HG02642 (cell line): ENCODE measurements around the gene DNM1.

ENCODE experiments used
- ATAC-seq: cut with Tn5 transposase; IDR thresholded peaks from one replicate; pipeline ENCODE4 v1.9.1; 2021; ENCODE audit warnings: mild to moderate bottlenecking; ENCODE audit not compliant: unreplicated experiment, poor library complexity

Gene DNM1

DNA sequence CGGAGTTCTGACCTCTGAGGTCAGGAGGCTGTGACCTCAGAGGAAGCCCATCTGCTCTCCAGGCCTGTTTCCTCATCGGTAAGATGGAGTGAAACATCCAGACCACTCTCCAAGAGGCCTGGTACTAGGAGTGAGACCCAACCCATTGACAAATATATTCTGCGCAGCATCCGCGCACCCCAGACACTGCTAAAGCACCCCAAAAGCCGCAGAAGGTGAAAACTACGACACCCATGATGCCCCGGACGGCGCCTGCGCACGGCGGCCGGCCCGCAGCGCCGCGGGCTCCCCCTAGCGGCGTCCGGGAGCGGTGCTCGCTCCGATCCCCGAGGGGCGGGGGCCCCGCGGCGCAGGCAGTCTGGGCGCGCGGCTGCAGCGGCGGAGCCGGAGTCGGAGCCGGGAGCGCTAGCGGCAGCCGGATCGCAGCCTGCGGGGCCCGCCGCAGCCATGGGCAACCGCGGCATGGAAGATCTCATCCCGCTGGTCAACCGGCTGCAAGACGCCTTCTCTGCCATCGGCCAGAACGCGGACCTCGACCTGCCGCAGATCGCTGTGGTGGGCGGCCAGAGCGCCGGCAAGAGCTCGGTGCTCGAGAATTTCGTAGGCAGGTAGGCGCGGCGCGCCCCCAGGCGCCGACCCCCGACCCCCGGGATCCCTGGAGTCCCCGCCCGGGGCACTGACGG lies at the start of gene DNM1:
Gene DNM1 (plus strand): TSS at position 356 of the 683 bp plus-strand sequence. CDS start 92 bp downstream, at position 448.
- ATAC-seq: peak; percentile 79

- no peak for ATAC-seq
Measured at GRCh38 chr9:128153947-128154695, 49.1 kb upstream of the DNM1 start.

DNA sequence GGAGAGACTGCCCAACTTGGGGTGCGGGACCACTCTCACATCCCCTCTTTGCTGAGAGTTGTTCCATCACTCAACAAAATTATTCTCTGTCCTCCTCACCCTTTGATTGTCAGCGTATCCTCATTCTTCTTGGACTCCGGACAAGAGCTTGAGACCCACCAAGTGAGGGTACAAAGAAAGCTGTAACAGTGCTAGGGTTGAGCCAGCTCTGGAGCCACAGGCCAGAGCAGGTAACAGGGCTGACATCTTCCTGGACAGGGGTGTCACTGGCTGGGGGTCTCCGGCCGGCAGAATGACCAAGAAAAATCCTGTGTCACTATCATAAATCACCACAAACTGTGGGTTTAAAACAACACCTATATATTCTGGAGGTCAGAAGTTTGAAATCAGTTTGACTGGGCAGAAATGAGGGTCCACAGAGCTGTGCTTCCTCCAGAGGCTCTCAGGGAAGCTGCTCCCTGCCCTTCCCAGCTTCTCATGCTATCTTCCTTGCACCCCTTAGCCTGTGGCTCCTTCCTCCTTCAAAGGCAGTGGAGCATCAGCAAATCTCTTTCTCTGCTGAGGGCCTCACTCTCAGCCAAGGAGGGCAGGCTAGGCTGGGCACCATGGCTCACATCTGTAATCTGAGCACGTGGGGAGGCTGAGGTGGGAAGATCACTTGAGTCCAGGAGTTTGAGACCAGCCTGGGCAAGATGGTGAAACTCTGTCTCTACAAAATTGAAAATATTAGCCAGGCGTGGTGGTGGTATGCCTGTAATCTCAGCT lies 47.3 kb upstream of the DNM1 start:
- no peak for ATAC-seq

DNA sequence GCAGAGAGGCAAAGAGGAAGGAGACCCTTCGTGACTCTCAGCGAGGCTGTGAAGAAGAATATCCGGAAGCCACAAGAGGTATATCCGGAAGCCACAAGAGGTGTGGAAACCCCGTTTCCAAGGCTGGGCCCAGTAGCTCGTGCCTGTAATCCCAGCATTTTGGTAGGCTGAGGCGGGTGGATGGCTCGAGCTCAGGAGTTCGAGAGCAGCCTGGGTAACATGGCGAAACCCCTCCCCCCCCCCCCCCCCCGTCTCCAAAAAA lies 43.7 kb upstream of the DNM1 start:
- ATAC-seq: peak; percentile 8

GRCh38 chr9:128159784-128160602 lies 43.2 kb upstream of the DNM1 start, which contains the start of gene BBLN:
Gene BBLN (plus strand): TSS chr9:128160265. CDS start chr9:128160408, 143 bp downstream.
- ATAC-seq: peak; percentile 80

- ATAC-seq: peak; percentile 5
Measured at GRCh38 chr9:128160603-128160987, 42.6 kb upstream of the DNM1 start.

GRCh38 chr9:128161215-128161902 lies 41.8 kb upstream of the DNM1 start:
- ATAC-seq: no peak

DNA sequence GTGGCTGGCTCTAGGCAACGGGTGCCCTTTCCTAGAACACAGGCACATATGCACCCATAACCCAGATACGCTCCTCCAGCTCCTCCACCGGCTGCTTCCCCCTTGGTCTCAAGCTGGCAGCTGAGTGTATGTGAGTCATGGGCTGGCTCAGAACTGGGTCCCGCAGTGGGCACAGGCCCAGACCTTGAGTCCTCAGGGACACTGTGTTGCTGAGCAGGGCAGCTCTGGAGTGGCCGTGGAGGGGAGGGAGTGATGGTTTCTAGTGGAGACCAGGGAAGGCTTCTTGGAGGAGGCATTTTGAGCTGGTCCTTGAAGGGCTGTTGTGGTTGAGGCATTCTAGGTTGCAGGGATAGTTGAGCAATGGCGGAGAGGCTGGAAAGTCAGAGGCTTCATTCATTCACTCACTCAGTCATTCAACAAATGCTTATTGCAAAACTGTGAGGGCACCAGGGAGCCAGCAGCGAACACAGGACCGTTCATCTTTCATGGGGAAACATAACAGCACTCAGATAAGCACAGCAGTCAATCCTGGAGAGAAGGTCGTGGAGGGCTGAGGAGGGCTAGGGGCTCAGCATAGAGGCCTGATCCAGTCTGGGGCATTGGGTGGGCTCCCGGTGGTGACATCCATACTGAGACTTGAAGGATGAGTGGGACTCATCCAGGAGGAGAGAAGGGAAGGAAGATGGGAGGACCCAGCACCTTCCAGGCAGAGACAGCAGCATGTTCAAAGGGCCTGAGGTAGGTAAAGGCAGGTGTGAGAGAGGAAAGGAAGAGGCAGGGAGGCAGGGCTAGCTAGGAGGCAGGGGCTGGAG lies 40.8 kb upstream of the DNM1 start:
- ATAC-seq: no peak

GRCh38 chr9:128163027-128163515 lies 40.1 kb upstream of the DNM1 start:
- no peak for ATAC-seq

GRCh38 chr9:128163523-128164306 lies 39.5 kb upstream of the DNM1 start:
- no peak for ATAC-seq

GRCh38 chr9:128164307-128164885 lies 38.8 kb upstream of the DNM1 start:
- ATAC-seq: no peak

- no peak for ATAC-seq
Measured at GRCh38 chr9:128166169-128166568, 37.0 kb upstream of the DNM1 start.

GRCh38 chr9:128167209-128167608 lies 36.0 kb upstream of the DNM1 start:
- no peak for ATAC-seq

DNA sequence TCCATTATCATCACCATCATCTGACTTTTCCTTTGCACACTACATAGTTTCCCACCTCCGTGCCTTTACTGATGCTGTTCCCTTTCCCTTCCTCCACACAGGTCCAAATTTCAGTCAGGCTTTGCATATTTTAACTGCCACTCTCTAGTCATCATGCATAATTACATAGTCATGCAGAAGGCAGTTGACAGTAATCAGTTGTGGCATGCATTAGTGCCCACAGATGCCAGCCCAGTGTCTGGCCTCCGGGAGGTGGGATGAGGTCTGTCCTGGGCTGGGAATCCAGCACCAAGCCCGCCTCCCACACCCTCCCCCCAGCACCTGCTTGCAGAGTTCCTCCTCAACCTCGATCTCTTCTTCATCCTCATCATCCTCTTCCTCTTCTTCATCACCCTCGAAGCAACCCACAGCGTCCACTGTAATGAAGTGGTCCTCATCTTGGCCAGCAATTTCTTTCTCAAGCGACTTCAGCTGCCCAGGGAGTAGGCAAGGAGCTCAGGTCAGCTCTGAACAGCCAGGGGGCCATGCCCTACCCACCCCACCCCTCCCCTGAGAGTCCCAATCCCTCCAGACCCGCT lies 34.4 kb upstream of the DNM1 start:
- ATAC-seq: no peak

DNA sequence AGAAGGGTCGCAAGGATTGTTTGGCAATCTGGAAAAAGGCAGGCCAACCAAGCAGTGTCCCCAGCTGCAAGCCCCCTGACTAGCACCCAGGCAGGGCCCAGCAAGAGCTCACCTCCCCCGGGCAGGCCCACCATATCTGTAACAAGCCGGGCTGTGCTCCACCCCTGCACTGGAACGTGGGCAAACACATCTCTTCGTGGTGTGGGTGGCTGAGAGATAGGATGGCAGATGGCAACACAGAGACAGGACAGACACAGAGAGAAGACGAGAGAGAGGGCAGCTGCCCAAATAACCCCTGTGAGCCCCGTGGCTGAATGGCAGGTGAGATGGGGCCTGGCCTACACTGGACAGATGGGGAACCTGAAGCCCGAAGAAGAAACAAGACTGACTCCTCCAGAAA lies 33.7 kb upstream of the DNM1 start:
- ATAC-seq: no peak

GRCh38 chr9:128169925-128170324 lies 33.3 kb upstream of the DNM1 start:
- no peak for ATAC-seq

- ATAC-seq: no peak
Measured at GRCh38 chr9:128174062-128174461, 29.1 kb upstream of the DNM1 start.
